T-helper 22 cell (primary cell): ENCODE results near the gene FAM131C.
"Not testable (repeated sequence)": the region's sequence is repeated elsewhere in the genome, so short reads cannot be mapped to it uniquely, and the experiment has no call there.

Source experiments
- DNase-seq: peaks from one replicate; pipeline ENCODE4 v3.0.0-alpha.2; 2020; ENCODE audit warnings: low read depth

FAM131C gene

GRCh38 chr1:16076865-16077238, 3.4 kb upstream of the FAM131C start:
- no peak for DNase-seq

GRCh38 chr1:16076031-16076864, 2.8 kb upstream of the FAM131C start:
- no peak for DNase-seq

GRCh38 chr1:16075337-16076030, 2.0 kb upstream of the FAM131C start:
- DNase-seq = no peak

GRCh38 chr1:16074217-16074616, 766 bp upstream of the FAM131C start:
- no peak for DNase-seq

- DNase-seq = no peak
Observed at GRCh38 chr1:16072616-16073484, 601 bp downstream of the FAM131C start.

- no peak for DNase-seq
Observed at GRCh38 chr1:16072095-16072494, 1.4 kb downstream of the FAM131C start.

- DNase-seq = no peak
Observed at GRCh38 chr1:16071614-16072013, 1.8 kb downstream of the FAM131C start.

GRCh38 chr1:16070640-16071355, 2.7 kb downstream of the FAM131C start:
- DNase-seq = no peak

- DNase-seq = no peak
Observed at GRCh38 chr1:16068356-16069270, 4.8 kb downstream of the FAM131C start.

- no peak for DNase-seq
Observed at GRCh38 chr1:16067933-16068332, 5.5 kb downstream of the FAM131C start.

GRCh38 chr1:16067127-16067768, 6.2 kb downstream of the FAM131C start:
- no peak for DNase-seq

GRCh38 chr1:16066245-16066644, 7.2 kb downstream of the FAM131C start:
- DNase-seq = no peak

- no peak for DNase-seq
Observed at GRCh38 chr1:16065269-16065576, 8.2 kb downstream of the FAM131C start.

GRCh38 chr1:16064536-16065268, 8.7 kb downstream of the FAM131C start:
- no peak for DNase-seq

GRCh38 chr1:16063921-16064320, 9.5 kb downstream of the FAM131C start:
- no peak for DNase-seq

GRCh38 chr1:16063226-16063829, 10.1 kb downstream of the FAM131C start:
- no peak for DNase-seq

- not testable (repeated sequence) for DNase-seq
Observed at GRCh38 chr1:16062687-16063075, 10.8 kb downstream of the FAM131C start.

- not testable (repeated sequence) for DNase-seq
Observed at GRCh38 chr1:16061989-16062686, 11.3 kb downstream of the FAM131C start.

- no peak for DNase-seq
Observed at GRCh38 chr1:16061266-16061665, 12.2 kb downstream of the FAM131C start.
